Left cardiac atrium (tissue), 4 donors: ENCODE data around the gene MYH16. TPM values are rescaled to one million over a fixed set of nuclear protein-coding genes. Genes with fewer than 3 reads are reported as not detected.
"Not testable (repeated sequence)": the region's sequence is repeated elsewhere in the genome, so short reads cannot be mapped to it uniquely, and the experiment has no call there.

Source experiments
- ATAC-seq, 2 donors: fragments of 200-7000 bp; cut with Tn5 transposase; one replicate each; pipeline ENCODE4 v1.9.1; 2020; ENCODE audit warnings: mild to moderate bottlenecking in 2 of 2, moderate library complexity in 2 of 2
- DNase-seq: peaks from one replicate; pipeline ENCODE4 v3.0.0-alpha.2; 2020
- intact Hi-C, 2 donors: fragments of 100-400 bp; cut with DNase I; formaldehyde crosslinking; loops; one replicate each; pipeline versions ENCODE4 v1.14.1 to v1.15.1; 2022 to 2023
- total RNA-seq, 2 donors: library from RNA; stranded (reverse); fragmentation: NEBNext Ultra II Directional; extraction: Animal tissue kit (Norgen Biotek cat#: 25700); gene quantifications; one replicate each; pipeline ENCODE4 v1.2.1, GENCODE V29; 2021
- donor health status: DM: no; HTN: yes; CAD: no.
- donor health status: DM: no; HTN: yes; CAD: no; lungs with severe emphysema.
- donor health status: DM: yes; HTN: yes; CAD: no.
- donor health status: Dilated cardiomyopathy.

MYH16 gene
- total RNA-seq, 2 donors from 2014 or later = not detected

GRCh38 chr7:99326408-99326782 lies 53.8 kb downstream of the MYH16 start:
- intact Hi-C loops = no loop called here
- no peak for DNase-seq
- ATAC-seq = no peak

- peak in 1 of 2 donors; percentile 35 for ATAC-seq
- DNase-seq, intact Hi-C loops: not testable (repeated sequence)
Measured at GRCh38 chr7:99330314-99330961, 57.8 kb downstream of the MYH16 start.

- no peak for DNase-seq
- peak in 1 of 2 donors; percentile 25 for ATAC-seq
- intact Hi-C loops = no loop called here
Measured at GRCh38 chr7:99331002-99331401, 58.4 kb downstream of the MYH16 start.

GRCh38 chr7:99339595-99339994 lies 67.0 kb downstream of the MYH16 start:
- no peak for ATAC-seq
- intact Hi-C loops = no loop called here
- DNase-seq = no peak

GRCh38 chr7:99340659-99341058 lies 68.0 kb downstream of the MYH16 start:
- ATAC-seq (no peak), DNase-seq (no peak)
- intact Hi-C loops = no loop called here

GRCh38 chr7:99344061-99344647 lies 71.5 kb downstream of the MYH16 start:
- no peak for DNase-seq
- intact Hi-C loops = no loop called here

GRCh38 chr7:99350641-99351040 lies 78.0 kb downstream of the MYH16 start:
- intact Hi-C loops, ATAC-seq, DNase-seq: not testable (repeated sequence)

More at GRCh38 chr7:99344061-99344647, 71.5 kb downstream of the MYH16 start:
- no peak for ATAC-seq

GRCh38 chr7:99352247-99352646 lies 79.6 kb downstream of the MYH16 start:
- intact Hi-C loops = no loop called here
- ATAC-seq (no peak), DNase-seq (no peak)

- ATAC-seq (no peak), DNase-seq (no peak)
- intact Hi-C loops = no loop called here
Measured at GRCh38 chr7:99355098-99355497, 82.5 kb downstream of the MYH16 start.

- intact Hi-C loops = no loop called here
- ATAC-seq (peak; percentile 38 to 65), DNase-seq (no peak)
Measured at GRCh38 chr7:99357701-99358490, 85.3 kb downstream of the MYH16 start.

GRCh38 chr7:99358521-99358920 lies 85.9 kb downstream of the MYH16 start:
- intact Hi-C loops, DNase-seq, ATAC-seq: not testable (repeated sequence)

GRCh38 chr7:99359465-99360154 lies 87.0 kb downstream of the MYH16 start:
- intact Hi-C loops = no loop called here
- ATAC-seq = no peak

More at GRCh38 chr7:99359465-99360154, 87.0 kb downstream of the MYH16 start:
- no peak for DNase-seq

Other genes starting within 250 kb of the MYH16 start
- gene SMURF1, start 128.7 kb upstream of the MYH16 start, total RNA-seq = 10 to 100 TPM; 11.2 to 15.7 TPM
- not detected for gene KPNA7, start 64.7 kb upstream of the MYH16 start, total RNA-seq
- 100 to 1,000 TPM in 1 of 2 donors, 10 to 100 TPM in 1; 98.8 to 112 TPM for gene ARPC1A, start 53.1 kb downstream of the MYH16 start, total RNA-seq
- gene ARPC1B, start 101.9 kb downstream of the MYH16 start, total RNA-seq = 10 to 100 TPM; 71.7 to 88.0 TPM
- gene PDAP1, start 135.8 kb downstream of the MYH16 start, total RNA-seq = 10 to 100 TPM; 76.0 to 96.8 TPM
- 10 to 100 TPM; 44.9 to 51.7 TPM for gene BUD31, start 136.1 kb downstream of the MYH16 start, total RNA-seq
- 1 to 10 TPM; 2.6 to 2.8 TPM for gene PTCD1, start 166.0 kb downstream of the MYH16 start, total RNA-seq
- gene CPSF4, start 166.1 kb downstream of the MYH16 start, total RNA-seq = 10 to 100 TPM; 18.2 to 18.8 TPM
- gene ATP5MF, start 193.3 kb downstream of the MYH16 start, total RNA-seq = 100 to 1,000 TPM; 617 to 633 TPM
- 1 to 10 TPM; 2.9 to 3.2 TPM for gene ZNF789, start 200.1 kb downstream of the MYH16 start, total RNA-seq
- 10 to 100 TPM; 17.3 to 19.6 TPM for gene ZNF394, start 227.4 kb downstream of the MYH16 start, total RNA-seq
- gene ZKSCAN5, start 231.8 kb downstream of the MYH16 start, total RNA-seq = 1 to 10 TPM; 6.1 to 6.3 TPM